NCI-H1436 treated with DMSO at 0.1 percent for 48 hours (cell line): ENCODE data around the gene SGK2.
"Not testable (repeated sequence)": the region's sequence is repeated elsewhere in the genome, so short reads cannot be mapped to it uniquely, and the experiment has no call there.

Experiments
- DNase-seq: peaks from one replicate; lab custom pipeline; 2025; lab: John Stamatoyannopoulos, UW

Gene SGK2

GRCh38 chr20:43563991-43564390 lies 5.2 kb downstream of the SGK2 start:
- no peak for DNase-seq

- DNase-seq = no peak
Observed at GRCh38 chr20:43564455-43564854, 5.6 kb downstream of the SGK2 start.

DNA sequence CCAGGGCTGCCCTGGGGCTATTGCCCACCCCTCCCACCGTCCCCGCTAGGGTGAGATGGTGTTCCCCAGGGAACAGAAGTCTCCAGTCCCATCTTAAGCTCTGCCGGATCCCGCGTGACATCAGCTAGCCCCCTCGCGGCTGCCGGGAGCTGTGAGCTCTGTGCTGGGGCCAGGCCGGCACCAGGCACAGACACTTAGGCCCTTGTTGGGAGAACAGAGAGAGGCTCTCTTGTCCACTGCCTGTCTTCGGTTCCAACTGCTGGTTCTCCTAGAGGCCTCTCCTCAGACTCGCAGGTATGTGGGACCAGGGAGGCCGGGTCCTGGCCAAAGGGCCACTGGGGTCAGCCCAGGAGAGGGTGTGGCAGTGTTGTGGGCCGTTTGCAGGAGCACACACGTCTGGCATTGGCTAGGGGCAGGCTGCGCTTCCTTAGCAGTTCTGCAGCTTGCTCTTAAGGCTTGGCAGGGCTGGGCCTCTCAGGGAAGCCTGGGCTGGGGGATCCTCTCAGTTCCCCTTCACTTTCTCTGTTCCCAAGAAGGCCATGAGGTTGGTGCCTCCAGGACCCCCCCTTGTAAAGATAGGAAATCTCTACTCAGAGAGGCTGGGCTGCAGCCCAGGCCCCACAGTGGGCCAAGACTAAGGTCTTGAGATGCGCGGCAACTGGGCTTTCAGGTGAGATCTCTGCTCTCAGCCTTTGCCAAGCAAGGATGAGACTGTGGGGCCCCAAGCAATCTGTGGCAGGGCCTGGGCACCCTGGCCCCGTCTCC lies 6.3 kb downstream of the SGK2 start:
- no peak for DNase-seq

GRCh38 chr20:43565758-43566104 lies 6.9 kb downstream of the SGK2 start:
- DNase-seq = no peak

DNA sequence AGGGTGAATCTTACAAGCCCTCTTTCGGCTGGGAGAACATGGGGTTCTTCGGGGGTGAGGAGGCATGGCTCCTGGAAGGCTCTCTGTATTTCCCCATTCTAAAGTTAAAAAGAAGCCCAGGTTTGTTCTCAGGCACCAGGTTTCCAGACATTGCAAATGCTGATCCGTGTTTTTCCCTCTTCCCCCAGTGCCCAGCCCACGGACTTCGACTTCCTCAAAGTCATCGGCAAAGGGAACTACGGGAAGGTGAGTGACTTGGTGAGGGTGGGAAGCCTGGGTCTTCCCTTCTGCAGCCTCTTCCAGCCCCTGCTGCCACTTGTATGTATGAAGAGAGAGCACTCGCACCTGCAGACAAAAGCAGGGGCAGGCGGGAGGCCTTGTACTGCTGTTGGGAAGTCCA lies 8.7 kb downstream of the SGK2 start:
- no peak for DNase-seq

- no peak for DNase-seq
Observed at GRCh38 chr20:43568706-43569105, 9.9 kb downstream of the SGK2 start.

DNA sequence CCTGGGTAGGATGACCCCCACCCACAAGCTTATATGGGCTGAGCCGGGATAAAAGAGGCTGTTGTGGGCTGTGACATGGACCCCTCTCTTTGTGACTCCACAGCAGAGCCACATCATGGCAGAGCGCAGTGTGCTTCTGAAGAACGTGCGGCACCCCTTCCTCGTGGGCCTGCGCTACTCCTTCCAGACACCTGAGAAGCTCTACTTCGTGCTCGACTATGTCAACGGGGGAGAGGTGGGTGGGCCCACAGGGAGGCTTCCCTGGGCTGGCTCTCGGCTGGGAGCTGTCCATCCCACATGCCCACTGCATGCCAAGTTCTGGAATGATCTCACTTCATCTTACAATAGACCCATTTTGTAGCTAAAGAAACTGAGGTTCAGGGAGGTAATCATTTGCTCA lies 10.5 kb downstream of the SGK2 start:
- no peak for DNase-seq

DNA sequence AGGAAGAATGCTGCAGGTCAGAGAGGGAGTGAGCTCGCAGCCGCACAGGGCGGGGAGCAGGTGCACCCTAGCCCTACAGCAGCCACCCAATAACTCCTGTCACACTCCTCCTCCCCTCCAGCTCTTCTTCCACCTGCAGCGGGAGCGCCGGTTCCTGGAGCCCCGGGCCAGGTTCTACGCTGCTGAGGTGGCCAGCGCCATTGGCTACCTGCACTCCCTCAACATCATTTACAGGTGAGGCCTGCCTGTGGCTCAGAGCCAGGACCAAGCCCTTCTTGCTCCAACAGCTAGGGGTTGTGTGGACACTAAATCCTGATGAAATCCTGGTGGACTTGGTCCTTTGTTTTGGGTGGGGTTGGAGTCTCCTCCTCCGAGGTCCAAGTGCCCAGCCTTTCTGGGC lies 11.7 kb downstream of the SGK2 start:
- no peak for DNase-seq

GRCh38 chr20:43571310-43571709 lies 12.5 kb downstream of the SGK2 start:
- no peak for DNase-seq

DNA sequence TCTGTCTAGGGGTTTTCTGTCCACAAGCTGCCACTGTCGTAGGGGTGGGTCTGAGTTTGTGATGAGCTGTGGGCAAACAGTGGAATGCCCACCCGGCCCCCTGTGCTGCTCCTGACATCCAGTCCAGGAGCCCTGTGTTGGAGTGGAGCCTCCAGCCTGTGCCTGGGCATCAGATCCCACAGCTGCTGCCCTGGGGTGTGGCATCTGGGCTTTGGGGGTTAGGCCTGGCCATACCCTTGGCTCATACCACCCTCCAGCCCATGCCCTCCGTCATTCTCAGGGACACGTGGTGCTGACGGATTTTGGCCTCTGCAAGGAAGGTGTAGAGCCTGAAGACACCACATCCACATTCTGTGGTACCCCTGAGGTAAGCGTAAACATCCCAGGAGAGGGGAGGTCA lies 12.9 kb downstream of the SGK2 start:
- DNase-seq = no peak

GRCh38 chr20:43572891-43573290 lies 14.1 kb downstream of the SGK2 start:
- no peak for DNase-seq

- no peak for DNase-seq
Observed at GRCh38 chr20:43576108-43576507, 17.3 kb downstream of the SGK2 start.

DNA sequence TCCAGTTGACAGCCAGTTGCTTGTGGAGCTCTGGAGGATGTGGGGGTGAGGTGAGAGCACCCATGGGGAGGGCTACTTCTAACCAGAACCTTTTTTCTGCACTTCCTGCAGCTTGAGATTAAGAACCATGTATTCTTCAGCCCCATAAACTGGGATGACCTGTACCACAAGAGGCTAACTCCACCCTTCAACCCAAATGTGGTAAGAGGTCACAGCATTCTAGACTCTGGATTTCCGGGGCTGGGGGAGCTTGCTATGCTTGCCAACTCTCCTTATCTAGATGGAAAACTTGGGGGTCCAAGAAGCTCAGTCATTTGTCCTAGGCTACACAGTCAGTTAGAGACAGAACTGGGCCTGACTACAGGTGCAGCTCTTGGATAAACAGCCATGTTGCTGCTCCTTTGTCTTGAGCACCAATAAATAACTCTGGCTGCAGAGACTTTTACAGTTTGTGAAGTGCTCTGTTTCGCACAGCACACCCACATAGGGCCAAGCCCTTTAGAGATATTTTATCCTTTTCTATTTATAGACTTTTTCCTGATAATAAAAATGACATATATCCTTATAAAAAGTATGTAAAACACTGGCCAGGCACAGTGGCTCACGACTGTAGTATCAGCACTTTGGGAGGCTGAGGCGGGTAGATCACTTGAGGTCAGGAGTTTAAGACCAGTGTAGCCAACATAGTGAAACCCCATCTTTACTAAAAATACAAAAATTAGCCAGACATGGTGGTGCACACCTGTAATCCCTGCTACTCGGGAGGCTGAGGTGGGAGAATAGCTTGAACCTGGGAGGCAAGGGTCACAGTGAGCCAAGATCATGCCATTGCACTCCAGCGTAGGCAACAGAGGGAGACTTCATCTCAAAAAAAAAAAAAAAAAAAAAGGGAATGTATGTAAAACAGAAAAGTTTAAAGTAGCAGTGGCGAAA lies 21.3 kb downstream of the SGK2 start:
- no peak for DNase-seq

- no peak for DNase-seq
Observed at GRCh38 chr20:43583133-43583864, 24.5 kb downstream of the SGK2 start.

- DNase-seq = no peak
Observed at GRCh38 chr20:43583982-43584432, 25.2 kb downstream of the SGK2 start.

- DNase-seq = no peak
Observed at GRCh38 chr20:43584448-43585136, 25.8 kb downstream of the SGK2 start.

- no peak for DNase-seq
Observed at GRCh38 chr20:43586641-43587040, 27.8 kb downstream of the SGK2 start.

DNA sequence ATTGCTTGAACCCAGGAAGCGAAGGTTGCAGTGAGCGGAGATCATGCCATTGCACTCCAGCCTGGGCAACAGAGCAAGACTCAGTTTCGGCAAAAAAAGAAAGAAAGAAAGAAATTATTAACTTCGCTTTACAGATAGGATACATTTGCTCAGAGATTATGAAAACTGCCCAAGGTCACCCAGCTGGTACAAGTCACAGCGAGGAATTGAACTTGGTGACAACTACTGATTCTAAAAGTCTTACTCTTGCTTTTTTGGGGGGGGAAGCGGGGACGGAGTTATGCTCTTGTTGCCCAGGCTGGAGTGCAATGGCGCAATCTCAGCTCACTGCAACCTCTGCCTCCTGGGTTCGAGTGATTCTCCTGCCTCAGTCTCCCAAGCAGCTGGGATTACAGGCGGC lies 29.7 kb downstream of the SGK2 start:
- not testable (repeated sequence) for DNase-seq

GRCh38 chr20:43590036-43590391 lies 31.2 kb downstream of the SGK2 start:
- no peak for DNase-seq

- DNase-seq = peak; percentile 83
Observed at GRCh38 chr20:43590392-43591303, 31.8 kb downstream of the SGK2 start, which contains the start of gene IFT52. TSS of gene IFT52 (plus strand) at chr20:43590937. CDS start at chr20:43594699, 3,762 bp downstream.

GRCh38 chr20:43601960-43602359 lies 43.1 kb downstream of the SGK2 start:
- not testable (repeated sequence) for DNase-seq
